Measurements from ENCODE around the gene ACAP2.
"Not testable (repeated sequence)": the region's sequence is repeated elsewhere in the genome, so short reads cannot be mapped to it uniquely, and the experiment has no call there.

ACAP2 gene

GRCh38 chr3:195241592-195242355, 201.0 kb downstream of the ACAP2 start:
- DNase-seq: no peak

DNA sequence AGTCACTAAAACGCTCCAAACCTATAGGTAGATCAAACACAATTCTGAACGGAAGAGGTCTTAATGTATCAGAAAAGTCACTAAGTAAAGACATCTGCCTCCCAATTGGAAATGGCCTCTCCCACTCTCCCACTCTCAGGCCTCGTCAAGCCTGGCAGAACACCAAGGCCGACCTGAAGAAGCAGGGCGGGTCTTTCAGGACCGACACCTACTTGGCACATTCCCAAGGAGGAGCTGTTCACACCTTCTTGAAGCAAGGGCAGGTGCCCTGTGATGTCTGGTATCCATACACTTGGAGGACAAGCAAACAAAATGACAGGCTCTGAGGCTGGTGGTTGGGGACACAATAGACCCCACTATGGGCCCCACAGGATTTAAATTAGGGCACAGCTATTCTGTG, 201.9 kb downstream of the ACAP2 start:
- no peak for DNase-seq

DNA sequence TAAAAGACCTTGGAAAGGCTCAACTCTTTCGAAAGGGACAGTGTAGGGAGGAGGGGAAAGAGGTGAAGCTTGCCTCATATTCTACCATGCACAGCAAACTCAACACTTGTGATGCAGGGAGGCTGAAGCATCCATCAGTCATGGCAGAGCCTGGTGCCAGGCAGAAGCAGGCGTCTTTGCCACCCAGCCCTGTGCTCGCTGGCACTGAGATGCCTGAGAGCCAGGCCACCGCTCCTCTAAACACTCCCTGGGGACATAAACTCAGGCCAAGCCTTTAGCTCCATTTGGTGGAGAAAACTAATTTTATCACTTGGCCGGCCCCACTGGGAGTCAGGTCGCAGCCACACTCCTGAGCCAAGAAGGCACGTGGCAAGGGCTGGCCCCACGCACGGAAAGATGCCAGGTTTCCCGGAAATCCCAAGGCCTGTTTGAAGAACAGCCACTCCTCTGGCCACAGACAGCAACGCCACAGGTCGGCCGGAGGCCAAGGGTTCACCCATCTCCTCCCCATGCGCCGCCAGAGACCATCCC, 202.6 kb downstream of the ACAP2 start:
- no peak for DNase-seq

- DNase-seq: no peak
These were observed 203.7 kb downstream of the ACAP2 start for GRCh38 chr3:195239121-195239520.

DNA sequence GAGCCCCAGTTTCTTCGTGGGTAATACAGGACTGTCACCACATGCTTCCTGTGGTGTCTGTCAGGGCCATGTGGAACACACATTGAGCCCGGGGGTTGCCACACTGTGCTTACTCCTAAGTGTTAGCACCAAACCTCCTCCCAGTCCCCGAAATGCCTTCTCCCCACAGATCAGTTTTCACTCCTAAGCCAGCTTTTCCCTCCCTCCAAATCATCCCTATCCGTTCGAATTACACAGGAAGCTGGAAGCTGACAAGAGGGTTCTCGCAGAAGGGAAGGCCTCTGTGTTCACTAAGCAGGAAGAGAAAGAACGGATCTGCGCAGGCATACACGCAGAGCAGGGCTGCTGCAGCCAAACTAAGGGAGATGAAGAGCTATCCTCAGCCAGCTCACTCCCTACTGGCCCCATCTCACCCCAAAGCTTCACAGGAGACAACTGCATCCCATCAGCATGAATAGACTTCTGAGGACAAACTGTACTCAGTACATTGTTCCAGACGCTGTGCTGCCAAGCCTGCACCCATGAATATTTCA, 204.2 kb downstream of the ACAP2 start:
- no peak for DNase-seq

GRCh38 chr3:195238081-195238571, 204.7 kb downstream of the ACAP2 start:
- no peak for DNase-seq

GRCh38 chr3:195236801-195237570, 205.8 kb downstream of the ACAP2 start:
- DNase-seq: no peak

DNA sequence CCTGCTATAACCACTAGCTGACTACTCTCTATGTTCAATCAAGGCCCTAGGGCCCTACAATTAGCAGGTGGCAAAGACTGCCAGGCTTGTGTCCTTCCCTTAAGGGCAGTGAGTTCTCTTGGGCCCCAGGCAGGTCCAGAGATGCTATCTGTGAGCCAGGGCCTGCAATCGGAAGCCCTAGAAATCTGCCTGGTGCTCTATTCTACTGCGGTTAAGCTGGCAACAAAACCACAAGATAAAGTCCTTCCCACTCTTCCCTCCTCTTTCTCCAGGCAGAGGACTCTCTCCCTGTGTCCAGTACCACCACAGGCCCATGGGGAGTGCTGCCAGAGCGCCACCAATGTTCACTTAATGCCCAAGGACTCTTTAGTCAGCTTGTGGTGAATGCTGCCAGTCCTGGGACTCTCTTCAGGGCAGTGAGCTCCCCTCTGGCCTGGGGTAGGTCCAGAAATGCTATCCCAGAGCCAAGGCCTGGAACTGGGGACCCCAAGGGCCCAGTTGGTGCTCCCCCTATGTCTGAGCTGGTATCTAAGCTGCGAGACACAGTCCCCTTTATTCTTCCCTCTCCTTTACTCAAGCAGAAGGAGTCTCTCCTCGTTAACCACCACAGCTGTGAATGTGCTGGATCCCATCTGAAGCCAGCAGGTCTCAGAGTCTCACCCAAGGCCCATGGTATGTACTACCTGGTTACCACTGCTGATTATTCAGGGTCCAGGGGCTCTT, 206.6 kb downstream of the ACAP2 start:
- DNase-seq: no peak

GRCh38 chr3:195230244-195230643, 212.6 kb downstream of the ACAP2 start:
- DNase-seq: no peak

- not testable (repeated sequence) for DNase-seq
These were observed 213.9 kb downstream of the ACAP2 start for GRCh38 chr3:195228886-195229285.

DNA sequence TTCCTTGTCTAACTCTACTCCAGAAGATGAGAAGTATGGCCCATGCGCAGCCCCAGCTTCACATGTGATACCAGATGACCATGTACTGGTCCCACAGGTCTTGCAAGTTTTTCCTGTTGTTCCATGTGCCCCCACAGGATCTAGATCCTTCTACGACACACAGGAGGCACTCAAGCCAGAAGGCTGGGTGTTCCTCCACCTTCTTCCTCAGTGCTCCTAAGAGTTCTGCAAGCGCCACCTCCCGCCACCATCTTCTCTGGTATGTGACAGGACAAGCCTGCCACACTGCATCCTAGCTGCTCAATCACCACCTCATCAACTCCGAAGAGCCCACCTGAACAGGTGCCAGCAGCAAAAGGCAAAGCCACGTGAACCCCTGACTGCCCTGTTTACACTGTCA, 214.9 kb downstream of the ACAP2 start:
- no peak for DNase-seq

GRCh38 chr3:195226900-195227447, 215.8 kb downstream of the ACAP2 start:
- DNase-seq: no peak

- no peak for DNase-seq
These were observed 216.4 kb downstream of the ACAP2 start for GRCh38 chr3:195226445-195226844.

DNA sequence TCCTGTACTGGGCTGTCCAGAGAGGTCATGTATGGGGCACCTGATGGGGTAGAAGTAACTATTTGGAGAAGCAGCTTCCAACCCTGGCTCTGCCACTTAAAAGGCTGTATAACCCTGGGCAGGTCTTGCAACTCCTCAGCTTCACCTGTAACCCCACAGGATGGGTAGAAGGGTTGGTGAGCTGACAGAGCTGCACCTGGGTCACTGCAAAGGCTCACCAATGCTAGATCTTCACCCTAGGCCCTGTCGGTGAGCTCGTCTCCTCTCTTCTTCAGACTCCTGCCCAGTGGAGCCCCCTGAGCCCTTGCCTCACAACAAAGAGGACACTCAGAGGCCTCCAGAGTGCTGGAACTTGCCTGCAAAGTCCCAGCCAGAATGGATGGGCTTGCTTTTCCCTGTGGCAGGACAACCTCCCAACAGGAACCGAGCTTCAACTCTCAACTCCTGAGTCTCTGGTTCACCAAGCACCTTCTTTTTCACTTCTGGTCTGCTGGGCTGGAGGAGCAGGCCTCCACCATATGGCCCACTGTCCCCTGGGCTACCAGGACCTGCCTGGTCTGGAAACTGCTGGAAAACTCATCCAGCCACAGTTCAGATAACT, 217.7 kb downstream of the ACAP2 start:
- DNase-seq: no peak
